Central memory CD4-positive, alpha-beta T cell (primary cell): ENCODE data around the gene MAD2L1BP.
"Not testable (repeated sequence)": the region's sequence is repeated elsewhere in the genome, so short reads cannot be mapped to it uniquely, and the experiment has no call there.

Experiments
- DNase-seq: peaks from one replicate; pipeline ENCODE4 v3.0.0; 2022
- total RNA-seq, 3 experiments: gene quantifications; one replicate each; lab custom pipeline; 2026; lab: John Stamatoyannopoulos, UW

Gene MAD2L1BP, protein sequence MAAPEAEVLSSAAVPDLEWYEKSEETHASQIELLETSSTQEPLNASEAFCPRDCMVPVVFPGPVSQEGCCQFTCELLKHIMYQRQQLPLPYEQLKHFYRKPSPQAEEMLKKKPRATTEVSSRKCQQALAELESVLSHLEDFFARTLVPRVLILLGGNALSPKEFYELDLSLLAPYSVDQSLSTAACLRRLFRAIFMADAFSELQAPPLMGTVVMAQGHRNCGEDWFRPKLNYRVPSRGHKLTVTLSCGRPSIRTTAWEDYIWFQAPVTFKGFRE
- 10.2 to 34.7 (median 27.3) reads per million in 3 experiments for total RNA-seq

DNA sequence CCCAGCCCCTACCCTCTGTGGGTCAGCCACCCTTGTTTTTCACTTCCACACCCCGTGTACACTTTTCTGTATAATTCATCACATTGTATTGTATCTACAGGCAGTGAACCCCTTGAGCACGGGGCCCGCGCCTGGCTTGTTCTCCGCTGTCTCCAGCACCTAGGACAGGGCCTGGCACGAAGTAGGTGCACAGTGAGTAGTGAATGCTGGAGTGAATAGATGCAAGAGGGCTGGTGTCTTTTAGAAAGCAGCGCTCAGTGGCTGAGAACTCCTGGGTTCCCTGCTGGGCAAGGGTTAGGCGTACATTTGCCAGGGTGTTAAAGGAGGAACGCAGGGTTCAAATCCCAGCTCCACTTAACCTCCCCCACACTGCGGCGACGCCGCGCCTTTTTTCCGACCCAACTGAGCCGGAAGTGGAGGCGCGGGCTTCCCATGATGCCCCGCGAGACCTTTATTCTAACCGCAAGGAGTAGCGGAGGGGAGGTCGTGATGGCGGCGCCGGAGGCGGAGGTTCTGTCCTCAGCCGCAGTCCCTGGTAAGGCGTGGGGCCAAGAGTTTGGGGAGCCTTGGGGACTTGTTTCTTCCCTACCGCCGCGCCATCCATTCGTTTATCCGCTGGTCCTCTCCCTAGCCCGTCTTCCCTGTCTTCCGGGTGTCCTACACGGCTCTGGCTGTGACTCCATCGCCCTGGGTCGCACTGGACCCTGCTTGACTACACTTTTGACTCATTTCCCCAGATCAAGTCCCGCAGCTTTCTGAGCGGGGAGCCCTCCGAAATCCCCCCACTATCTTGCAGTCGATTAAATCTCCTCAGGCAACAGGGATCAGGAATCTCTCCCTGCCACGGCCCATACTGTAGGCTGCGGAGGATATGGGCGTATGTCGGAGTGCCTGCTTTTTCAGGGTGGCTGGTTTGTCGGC, at the start of gene MAD2L1BP:
MAD2L1BP (plus strand) TSS at position 454 of the 921 bp plus-strand sequence; CDS start at position 490, 36 bp downstream.
- peak; percentile 87 for DNase-seq

DNA sequence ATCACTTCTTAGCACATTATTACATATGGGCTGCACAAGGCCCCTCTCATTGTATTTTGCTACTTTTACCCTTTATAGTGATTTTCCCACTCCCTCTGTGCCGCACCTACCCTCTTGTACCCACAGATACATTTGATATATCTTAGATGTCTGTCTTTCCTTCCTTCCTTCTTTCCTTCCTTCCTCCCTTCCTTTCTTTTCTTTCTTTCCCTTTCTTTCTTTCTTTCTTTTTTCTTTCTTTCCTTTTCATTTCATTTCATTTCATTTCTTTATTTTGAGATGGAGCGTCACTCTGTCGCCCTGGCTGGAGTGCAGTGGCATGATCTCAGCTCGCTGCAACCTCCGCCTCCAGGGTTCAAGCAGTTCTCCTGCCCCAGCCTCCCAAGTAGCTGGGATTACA, 47.4 kb upstream of the MAD2L1BP start:
- DNase-seq: no peak

DNA sequence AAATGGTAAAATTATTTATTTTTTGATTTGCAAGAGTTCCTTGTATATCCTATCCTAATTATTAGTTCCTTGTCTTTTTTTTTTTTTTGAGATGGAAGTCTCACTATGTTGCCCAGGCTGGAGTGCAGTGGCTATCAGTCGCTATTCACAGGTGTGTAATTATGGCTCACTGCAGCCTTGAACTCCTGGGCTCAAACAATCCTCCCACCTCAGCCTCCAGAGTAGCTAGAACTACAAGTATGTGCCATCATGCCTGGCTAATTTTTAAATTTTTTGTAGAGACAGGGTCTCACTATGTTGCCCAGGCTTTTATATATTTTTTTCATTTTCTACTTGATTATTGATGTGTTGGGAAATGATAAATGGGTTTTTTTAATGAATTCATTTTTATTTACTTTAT, 46.1 kb upstream of the MAD2L1BP start:
- not testable (repeated sequence) for DNase-seq

DNA sequence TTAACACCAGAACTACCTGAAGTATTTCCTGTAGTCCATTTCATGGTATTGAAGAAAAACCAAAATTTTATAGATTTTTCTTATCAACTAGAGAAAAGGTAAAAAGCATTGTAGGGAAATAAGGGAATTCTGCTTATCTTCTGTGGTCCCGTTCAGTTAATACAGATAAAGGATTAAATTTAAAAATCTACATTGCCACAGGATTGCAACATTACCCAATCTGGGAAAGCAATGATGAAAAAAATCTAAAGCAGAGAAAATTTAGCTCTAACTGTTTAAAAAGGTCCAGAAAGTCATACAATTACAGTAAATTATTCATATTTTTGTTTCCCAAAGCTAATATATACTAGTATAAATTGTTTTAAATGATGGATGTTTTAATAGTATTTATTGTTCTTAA, 41.7 kb upstream of the MAD2L1BP start:
- DNase-seq: no peak

DNA sequence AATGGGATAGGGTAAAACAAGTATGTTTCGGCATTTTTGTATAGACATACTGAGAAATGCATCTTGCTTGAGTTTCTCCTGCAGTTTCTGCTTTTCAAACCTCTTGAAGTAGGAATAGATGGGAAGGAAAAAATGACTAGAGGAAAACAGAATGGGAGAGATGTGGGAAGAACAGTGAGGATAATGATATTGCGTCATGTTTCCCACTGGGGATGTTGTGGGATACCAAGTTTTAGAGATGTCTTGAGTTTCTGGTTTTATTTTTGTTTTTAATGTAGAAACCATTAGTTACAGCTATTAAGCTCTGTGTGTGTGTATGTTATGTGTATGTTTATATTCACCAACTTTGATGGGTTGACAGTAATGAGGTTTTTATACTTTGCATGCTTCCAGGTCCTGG, 35.0 kb upstream of the MAD2L1BP start:
- no peak for DNase-seq

DNA sequence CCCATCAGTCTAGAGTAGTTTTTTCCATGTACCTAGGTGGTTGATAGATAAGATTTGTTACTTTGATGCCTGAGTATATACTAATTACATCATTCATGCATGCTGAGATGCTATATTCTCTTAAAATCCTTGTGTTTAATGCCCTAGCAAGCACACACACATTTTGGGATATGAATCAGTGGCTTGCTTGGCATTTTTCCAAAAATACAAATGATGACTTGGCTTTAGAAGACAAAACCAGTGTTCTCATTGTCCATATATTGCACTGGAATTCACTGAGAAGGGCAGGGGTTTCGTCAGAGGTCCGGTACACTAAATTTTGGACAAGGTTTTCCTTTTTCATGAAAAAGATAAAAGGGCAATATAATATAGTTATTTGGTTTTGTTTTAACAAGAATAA, 31.5 kb upstream of the MAD2L1BP start:
- no peak for DNase-seq

DNA sequence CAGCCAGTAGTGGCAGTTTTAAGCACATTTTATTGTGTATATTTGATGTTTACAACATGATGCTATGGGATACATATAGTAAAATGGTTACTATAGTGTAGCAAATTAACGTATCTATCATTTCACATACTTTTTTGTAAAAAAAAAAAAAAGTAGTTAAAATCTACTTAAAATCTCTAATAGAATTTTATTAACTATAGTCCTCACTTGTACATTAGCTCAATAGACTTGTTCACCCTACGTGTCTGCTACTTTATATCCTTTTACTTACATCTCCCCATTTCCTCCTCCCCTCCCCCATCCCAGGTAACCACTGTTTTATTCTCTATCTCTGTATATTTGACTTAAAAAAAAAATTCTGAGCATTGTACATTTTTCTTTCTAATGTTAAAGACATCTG, 29.6 kb upstream of the MAD2L1BP start:
- DNase-seq: no peak

DNA sequence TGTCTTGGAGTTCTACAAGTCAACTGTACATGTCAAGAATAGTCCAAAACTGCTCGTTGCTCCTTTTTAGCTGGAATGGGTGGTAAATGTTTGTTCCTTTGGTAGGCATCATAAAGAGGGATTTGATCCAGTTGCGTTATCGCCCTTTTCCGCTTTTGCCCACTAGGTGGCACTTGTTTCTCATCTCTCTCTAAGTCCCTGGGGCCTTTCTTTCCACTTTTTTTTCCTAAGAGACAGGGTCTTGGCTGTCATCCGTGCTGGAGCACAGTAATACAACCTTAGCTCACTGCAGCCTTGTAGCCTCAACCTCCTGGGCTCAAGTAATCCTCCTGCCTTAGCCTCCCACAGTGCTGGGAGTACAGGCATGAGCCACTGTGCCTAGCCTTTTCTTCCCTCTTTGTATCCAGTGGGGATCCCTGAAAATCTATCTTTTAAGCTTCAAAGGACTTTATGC, 27.3 kb upstream of the MAD2L1BP start:
- peak; percentile 37 for DNase-seq

DNA sequence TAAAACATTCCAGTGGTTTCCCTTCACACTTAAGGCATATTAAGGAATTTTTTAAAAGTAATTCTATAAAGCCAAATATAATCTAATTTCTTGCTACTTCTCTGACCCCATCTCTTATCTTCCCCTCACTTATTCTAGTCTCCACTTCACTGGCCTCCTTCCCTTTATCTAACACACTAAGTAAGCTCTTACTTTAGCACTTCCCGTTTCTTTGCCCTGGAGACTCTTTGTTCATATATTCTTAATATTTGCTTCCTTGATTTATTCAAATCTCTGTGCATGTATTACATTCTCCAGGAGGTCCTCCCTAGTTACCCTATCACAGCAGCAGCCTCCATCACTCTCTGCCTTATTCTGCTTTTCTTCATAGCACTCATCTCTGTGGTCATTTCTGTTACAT, 26.8 kb upstream of the MAD2L1BP start:
- no peak for DNase-seq

DNA sequence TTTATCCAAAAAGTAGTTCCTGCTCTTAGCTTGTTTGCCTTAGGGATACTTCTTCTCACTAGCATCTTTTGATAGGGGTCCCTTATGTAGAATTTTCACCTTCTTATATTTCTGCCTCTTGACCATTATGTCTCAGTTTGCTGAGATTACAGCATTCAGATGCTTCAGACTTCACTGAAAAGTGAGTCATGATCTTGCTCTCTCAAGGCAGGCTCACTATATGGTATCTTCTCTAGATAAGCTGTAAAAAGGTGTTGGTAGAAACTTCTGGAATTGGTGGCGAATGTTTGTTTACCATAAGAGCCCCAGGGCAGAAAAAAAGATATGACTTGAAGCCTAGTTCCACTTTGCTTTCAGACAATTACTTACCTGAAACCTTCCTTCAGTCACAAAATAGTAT, 26.2 kb upstream of the MAD2L1BP start:
- no peak for DNase-seq

DNA sequence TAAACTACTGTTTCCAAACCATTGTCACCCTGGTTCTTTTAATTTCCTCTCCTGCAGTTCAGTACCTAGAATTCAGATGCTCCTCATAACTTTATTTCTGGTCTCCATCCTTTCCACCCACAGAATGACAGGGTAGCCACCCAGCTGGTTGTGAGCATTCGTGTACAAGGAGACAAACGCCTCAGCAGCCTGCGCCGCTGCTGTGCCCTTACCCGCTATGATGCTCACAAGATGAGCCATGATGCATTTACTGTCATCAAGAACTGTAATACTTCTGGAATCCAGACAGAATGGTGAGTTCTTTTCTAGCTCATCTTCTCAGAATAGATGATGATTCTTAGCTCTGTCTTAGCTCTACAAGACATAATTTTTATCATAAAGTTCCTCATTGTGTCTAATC, 25.2 kb upstream of the MAD2L1BP start:
- no peak for DNase-seq

DNA sequence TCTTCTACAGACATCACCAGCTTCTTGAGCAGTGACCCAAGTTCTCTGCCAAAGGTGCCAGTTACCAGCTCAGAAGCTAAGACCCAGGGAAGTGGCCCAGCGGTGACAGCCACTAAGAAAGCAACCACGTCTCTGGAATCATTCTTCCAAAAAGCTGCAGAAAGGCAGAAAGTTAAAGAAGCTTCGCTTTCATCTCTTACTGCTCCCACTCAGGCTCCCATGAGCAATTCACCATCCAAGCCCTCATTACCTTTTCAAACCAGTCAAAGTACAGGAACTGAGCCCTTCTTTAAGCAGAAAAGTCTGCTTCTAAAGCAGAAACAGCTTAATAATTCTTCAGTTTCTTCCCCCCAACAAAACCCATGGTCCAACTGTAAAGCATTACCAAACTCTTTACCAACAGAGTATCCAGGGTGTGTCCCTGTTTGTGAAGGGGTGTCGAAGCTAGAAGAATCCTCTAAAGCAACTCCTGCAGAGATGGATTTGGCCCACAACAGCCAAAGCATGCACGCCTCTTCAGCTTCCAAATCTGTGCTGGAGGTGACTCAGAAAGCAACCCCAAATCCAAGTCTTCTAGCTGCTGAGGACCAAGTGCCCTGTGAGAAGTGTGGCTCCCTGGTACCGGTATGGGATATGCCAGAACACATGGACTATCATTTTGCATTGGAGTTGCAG, 21.8 kb upstream of the MAD2L1BP start:
- DNase-seq: no peak

DNA sequence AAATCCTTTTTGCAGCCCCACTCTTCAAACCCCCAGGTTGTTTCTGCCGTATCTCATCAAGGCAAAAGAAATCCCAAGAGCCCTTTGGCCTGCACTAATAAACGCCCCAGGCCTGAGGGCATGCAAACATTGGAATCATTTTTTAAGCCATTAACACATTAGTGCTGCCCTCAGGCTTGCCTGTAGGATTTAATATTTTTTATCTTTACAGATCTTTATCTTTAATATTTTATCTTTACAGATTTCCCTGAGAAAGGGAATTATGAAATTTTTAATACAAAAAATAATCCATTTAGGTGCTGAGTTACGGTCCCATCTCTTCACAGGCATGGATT, 21.3 kb upstream of the MAD2L1BP start:
- DNase-seq: no peak

DNA sequence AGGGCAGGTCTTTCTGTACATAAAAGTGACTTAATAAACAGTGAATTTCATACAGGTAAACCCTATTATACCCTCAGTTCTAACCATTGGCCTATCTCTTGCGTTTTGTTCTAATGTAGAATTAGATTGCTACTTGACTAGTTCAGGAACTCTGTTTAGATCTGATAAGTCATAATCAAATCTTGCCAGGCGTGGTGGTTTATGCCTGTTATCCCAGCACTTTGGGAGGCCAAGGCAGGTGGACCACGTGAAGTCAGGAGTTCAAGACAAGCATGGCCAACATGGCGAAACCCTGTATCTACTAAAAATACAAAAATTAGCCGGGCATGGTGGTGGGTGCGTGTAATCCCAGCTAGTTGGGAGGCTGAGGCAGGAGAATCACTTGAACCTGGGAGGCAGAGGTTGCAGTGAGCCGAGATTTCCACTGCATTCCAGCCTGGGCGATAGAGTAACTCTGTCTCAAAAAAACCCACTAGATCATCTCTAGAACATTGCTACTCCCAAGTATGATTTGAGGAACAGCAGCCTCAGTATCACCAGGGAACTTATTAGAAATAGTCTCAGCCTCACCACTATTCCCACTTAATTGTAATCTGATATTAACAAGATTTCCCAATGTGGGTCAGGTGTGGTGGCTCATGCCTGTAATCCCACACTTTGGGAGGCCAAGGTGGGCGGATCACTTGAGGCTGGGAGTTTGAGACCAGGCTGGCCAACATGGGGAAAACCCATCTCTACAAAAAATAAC, 18.7 kb upstream of the MAD2L1BP start:
- no peak for DNase-seq

DNA sequence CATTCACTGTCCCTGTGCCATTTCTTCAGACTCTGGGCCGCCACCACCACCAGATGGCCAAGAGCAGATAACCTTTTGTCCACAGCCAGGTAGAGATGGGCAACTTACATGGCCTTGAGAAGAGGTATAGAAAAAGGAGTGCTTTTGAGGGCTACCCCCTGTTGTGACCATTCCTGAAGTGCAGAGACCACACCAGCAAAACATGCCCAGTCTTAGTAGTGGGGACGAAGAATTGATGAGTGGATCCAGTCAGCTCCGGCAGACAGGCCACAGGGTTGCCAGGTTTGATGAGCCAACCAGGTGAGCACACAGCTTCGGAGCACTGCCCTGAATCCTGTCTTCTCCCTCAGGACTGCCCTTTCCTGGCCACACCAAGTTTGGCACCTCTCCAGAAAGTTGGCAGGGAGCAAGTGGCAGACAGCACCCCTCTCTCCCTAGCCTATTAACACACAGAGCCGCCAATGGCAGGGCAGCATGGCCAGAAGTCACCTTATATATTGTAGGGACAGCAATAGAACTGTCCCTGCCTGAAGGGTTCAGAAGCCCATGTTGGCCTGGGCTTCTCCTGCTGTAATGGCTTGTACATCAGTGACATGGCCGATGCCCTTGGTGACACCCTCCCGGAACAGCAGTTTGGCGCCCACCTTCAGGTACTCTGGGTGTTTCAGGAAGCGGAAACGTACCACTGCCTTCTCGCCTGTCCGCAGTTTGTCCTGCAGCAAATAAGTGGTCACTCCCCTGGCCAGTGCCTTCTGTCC, 14.4 kb upstream of the MAD2L1BP start:
- no peak for DNase-seq

DNA sequence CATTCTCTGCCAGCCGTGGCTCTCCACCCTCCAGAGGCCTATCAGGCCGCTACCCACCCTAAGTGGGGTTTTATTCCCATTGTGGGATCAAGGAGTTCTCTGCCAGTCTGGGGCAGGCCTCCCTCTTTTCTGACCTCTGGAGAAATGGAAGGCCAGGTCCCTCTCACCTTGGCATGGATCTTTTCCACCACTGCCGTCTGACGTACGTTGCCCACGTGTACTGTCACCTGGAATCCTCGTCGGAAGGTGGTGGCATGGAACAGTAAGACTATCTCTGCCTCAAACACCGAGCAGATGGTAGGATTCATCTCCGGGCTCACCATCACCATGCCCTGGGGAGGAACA, 13.8 kb upstream of the MAD2L1BP start:
- no peak for DNase-seq

DNA sequence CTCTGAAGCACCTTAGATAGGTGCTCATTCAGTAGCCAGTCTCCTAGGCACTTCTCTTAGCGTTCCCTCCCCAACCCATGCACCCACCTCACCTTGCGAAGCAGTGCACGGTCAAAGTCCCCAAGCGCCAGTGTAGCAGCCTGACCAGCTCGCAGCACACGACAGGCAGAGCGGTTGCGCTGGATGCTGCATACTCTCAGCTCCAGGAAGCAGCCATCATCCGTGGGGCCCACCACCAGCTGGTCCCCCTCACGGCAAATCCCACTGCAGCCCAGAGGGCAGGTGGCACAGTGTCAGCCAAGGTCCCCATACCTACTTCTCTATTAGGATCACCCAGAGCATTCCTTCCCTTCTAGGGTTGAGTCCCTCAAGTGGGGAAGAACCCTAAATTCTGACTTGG, 13.1 kb upstream of the MAD2L1BP start:
- no peak for DNase-seq

DNA sequence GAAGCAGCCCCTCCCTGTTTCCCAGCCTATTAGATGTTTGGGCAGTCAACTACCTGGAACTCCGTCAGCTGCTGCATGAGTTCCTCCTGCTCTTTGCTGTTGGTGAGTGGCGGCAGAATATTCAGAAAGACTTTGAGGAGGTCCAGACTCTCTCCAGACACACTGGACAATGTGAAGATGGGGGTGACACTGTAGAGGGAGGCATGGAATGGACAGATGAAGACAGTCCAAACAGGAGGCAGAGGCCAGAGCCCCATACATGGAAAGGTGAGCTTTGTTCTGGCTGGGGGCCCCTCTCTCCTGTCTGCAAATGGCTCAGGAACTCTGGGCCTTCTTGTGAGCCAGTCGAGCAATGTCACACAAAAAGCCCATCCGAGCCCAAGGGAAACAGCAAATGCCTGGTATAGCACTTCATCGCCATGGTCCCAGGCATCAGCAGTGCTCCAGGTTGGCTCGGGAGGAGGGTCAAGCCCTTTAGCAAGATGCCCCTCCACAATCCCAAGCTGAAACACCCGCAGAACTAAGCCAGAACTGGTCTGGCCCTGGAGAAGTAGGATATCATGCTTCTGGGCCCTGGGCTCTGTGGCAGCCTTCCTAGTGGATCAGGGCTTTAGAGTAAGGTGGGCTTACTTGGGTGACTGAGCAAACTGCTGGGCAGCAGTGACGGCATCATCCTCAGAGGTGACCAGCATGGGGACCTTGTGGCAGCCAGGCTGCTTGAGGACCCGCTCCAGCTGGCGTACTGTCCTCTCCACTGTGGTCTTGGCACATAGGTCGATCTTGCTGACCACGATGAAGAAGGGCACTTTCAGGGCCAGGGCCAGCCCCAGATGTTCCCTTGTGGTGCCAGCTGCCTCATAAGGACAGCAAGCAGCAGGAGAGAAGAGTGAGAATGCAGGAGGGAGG, 11.5 kb upstream of the MAD2L1BP start:
- no peak for DNase-seq

DNA sequence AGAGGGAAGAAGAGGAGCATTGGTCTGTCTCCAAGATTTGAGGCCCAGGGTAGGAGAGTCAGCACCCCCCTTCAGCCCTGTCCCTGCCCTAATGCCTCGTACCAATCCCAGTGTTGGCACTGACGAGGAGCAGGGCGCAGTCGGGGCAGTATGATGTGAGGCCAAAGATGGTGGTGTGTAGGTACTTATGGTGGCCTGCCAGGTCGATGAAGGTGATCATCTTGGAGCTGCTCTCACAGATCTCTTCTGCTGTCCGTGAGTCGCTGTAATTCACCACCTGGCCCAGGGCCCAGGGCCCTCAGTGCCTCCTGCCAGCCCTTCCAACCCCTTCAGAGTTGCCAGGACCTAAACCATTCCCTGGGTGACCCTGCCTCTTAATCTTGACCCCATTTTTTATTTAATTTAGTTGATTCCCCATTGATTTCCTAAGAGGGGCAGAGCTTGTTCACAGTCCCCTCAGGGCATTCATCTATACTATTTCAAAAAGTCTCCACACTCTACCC, 10.8 kb upstream of the MAD2L1BP start:
- no peak for DNase-seq

DNA sequence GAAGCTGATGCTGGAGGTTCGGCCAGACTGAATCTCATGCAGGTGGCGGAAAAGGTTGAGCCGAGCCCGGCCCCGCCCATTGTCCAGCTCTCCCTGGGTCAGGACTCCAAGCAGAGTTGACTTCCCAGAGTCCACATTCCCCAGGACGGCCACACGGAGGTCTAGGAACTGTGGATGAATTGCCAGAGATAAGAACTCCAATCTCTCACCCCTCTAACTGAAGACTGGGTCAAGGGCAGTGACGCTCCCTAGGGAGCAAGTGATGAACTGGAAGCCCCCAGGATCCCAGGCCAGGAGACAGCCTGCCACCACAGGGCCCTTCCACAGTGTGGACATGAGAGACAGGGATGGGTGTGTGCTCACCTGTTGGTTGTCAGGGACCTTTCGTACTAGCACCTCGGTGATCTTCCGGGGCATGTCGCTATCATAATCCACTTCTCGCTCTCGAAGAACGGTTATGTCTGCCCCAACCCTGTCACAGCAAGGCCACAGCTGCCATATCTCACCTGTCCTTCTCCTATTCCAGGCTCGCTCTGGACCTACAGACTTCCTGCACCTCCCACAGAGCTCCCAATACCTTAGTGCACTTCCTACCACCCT, 10.1 kb upstream of the MAD2L1BP start:
- no peak for DNase-seq
